OCI-LY1 (cell line): ENCODE results near the gene PCNT.
"Not testable (repeated sequence)": the region's sequence is repeated elsewhere in the genome, so short reads cannot be mapped to it uniquely, and the experiment has no call there.

Experiments
- CTCF ChIP-seq: fragments of 200-600 bp; sonication (generic), shearing (Covaris generic); IDR thresholded peaks from 2 replicates; pipeline ENCODE4 v1.5.1; 2017; ENCODE audit warnings: mild to moderate bottlenecking, antibody characterized with exemption, low read length, moderate library complexity, mixed read lengths
- EZH2 ChIP-seq: fragments of 200-600 bp; sonication (generic), shearing (Covaris generic); IDR thresholded peaks from 2 replicates; pipeline ENCODE4 v1.8.0; 2017; ENCODE audit warnings: borderline replicate concordance, mixed run types, mild to moderate bottlenecking, antibody characterized with exemption, low read length, moderate library complexity, mixed read lengths

GRCh38 chr21:46433116-46433515 lies 109.2 kb downstream of the PCNT start:
- not testable (repeated sequence) for TF ChIP-seq CTCF, EZH2
